Stimulated activated CD8-positive, alpha-beta memory T cell treated with anti-CD3 and anti-CD28 coated beads, Interleukin-4, amount 100 ng/mL, for 48 hours (primary cell): ENCODE measurements around the gene CHST11.

ENCODE experiments used
- DNase-seq: peaks from one replicate; pipeline ENCODE4 v3.0.0-alpha.2; 2020

The CHST11 gene

DNA sequence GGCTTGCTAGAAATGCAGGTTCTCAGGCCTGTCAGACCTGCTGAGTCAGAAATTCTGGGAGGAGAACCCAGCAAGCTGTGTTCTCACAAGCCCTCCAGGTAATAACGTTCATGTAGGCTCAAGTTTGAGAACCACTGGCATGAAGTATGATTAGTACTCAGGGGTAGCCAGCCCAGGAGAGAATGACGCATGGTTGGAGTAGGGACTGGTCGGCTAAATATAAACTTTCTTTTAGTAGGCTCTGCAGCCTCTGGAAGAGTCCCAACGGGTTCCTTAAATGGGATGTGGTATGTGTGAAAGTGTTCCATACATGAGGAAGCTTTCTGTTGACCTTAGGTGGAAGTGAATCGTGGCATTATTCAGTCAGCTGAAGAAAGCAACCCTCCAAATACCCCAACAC, 292.0 kb downstream of the CHST11 start:
- DNase-seq, result peak; percentile 14

DNA sequence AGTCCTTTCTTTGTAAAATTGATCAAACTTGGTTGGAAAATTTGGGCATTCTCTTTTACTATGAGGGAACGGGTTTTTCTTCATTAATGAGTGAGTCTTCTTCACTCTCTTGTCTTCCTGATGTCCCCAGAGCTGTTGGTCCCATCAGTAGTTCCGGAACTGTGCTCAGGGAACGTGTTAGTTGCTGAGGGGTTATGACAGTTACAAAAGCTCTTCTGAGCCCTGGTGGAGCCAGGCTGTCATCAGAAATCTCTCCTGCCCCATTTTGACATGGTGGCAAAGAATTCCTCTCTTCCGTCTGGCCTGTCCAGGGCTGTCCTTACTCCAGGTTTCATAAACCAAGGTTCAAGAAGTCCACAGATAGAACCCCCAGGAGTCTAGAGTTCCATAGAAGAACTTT, 292.8 kb downstream of the CHST11 start:
- no peak for DNase-seq

DNA sequence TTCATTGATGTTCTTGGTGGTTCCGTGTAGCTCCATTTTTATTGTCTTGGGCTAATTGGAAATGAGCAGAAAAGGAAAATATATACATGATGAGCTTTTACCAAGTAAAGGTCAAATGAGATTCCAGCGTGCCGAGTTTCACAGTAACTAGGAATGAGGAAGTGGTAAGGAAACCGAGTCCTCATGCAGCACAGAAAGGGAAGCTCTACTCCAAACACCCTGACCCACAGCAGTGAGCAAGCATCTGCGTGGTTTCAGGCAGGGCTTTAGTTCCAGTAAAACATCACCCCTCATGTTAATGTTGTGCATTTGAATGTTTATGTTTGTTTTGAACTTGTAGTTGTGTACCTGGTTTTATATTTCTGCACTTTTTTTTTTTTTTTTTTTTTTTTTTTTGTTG, 293.3 kb downstream of the CHST11 start:
- peak; percentile 22 for DNase-seq

GRCh38 chr12:104751120-104751519, 294.4 kb downstream of the CHST11 start:
- no peak for DNase-seq

- DNase-seq, result no peak
These were observed 294.8 kb downstream of the CHST11 start for GRCh38 chr12:104751594-104751993.

DNA sequence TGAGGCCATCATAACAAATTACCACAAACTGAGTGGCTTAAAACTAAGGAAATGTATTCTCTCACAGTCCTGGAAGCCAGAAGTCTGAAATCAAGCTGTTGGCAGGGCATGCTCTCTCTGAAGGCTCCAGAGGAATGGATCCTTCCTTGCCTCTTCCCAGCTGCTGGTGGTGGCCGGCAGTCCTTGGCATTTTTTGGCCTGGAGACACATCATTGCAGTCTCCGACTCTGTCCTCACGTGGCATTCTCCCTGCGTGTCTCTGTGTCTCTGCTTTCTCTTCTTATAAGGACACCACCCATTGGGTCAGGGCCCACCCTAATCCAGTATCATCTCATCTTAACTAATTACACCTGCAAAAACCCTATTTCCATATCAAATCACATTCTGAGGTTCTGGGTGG, 295.3 kb downstream of the CHST11 start:
- DNase-seq, result no peak

GRCh38 chr12:104752881-104753280, 296.1 kb downstream of the CHST11 start:
- no peak for DNase-seq

- DNase-seq, result no peak
These were observed 300.2 kb downstream of the CHST11 start for GRCh38 chr12:104756901-104757300.

DNA sequence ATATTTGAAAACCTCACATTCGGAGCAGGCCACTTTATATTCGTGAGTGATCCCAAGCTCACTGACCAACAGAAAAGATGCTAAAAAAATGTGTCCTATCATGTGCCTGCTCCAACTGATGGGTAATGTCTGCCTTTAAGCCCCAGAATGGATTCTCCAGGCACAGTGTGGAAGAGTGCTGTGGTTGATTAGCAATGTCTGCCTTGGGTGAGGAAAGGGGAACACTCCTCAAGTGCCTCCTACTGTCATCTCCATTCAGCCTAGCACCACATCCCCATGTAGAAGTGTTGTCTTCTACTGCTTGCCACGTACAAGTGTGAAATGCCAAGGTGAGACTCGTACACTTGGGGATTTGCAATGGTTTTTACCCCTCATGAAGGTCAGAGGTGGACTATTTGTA, 302.0 kb downstream of the CHST11 start:
- DNase-seq, result no peak

DNA sequence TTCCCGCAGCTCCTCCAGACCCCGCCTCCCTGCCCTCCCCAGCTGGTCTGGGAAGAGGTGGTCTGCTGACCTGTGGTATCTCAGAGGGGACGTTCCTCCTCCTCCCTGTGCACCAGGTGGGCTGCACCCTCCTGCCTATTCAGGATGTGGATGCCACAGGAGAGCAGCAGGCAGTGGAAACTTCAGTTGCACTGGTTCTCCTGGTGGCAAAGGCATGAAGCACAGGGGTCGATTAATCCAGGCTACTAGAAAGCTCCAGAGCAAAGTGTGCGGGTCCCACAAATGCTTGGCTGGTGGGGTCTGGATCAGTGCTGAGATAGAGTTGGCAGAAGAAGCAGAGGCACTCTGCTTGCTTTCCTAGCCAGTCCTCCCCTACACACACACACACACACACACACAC, 304.3 kb downstream of the CHST11 start:
- no peak for DNase-seq

DNA sequence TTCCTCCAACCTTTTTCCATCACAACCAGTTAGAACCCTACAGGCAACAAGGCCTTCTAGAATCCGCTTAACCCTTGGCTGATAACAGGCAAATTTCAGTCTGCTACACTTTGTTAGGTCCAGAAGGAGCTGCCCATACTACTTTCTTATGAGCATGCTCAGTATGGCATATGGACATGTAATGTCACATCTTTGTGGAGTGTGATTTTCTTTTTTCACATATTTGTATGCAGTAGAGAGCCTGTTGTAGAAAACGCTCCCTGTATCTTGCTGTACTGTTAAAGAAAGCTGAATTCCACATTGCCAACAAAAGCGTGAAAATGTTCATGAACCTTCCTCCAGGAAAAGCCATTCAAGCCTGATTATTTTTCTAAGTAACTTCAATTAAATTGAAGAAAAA, 304.9 kb downstream of the CHST11 start:
- DNase-seq, result no peak

GRCh38 chr12:104763168-104763805, 306.5 kb downstream of the CHST11 start:
- DNase-seq, result no peak

- no peak for DNase-seq
These were observed 307.7 kb downstream of the CHST11 start for GRCh38 chr12:104764225-104765091.

DNA sequence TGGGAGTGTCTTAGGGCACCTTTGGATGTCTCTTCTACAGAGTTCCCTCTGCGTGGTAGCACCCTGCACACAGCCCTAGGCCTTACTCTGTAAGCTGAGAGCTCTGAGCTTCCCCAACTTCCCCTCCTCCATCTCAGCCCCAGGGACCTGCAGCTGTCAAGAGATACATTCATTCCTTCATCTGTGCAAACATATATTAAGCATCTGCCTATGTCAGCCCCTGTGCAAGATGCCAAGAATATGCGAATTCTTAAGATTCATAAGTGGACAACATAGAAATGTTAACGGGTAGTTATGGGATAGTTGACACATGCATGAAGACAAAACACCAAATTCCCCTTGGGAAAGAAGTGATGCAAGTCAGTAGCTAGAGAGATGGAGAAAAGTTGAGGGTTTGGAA, 310.5 kb downstream of the CHST11 start:
- DNase-seq, result no peak

DNA sequence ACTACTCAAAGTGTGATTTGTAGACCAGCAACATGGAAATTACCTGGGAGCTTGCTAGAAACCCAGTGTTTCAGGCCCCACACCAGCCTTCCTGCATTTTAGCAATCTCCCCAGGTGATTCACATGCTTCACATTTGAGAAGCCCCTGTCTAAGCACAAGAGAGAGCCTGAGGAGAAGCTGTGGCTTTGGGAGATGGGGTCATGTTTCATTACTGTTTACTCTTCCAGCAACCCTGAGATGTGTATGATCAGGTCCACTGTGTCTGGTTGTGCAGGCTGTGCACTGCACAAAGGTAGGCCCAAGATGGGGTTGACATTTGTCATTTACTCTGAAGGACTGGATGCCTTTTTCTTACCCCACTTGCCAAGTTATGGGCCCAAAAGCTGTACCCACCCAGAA, 311.3 kb downstream of the CHST11 start:
- no peak for DNase-seq

DNA sequence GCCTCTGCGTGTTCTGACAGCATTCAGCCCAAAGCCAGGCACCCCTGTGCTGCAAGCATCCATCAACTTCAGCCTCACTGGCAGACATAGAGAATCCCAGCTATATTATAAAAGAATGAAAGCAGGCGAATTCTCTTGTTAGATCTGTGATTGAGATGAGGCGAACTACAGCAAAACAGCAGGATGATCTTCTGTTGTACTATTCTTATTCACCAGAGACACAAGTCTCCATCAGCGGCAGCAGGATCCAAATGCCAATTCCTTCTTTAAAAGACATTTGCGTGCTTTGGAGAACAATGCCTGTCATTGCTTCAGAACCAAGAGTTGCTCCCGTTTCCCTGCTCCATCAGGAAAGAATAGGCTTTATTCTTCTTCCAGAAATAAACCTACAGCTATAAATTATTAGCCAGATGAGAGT, 312.4 kb downstream of the CHST11 start:
- DNase-seq, result no peak

GRCh38 chr12:104772336-104772735, 315.6 kb downstream of the CHST11 start:
- no peak for DNase-seq

GRCh38 chr12:104775731-104776231, 319.0 kb downstream of the CHST11 start:
- DNase-seq, result no peak

DNA sequence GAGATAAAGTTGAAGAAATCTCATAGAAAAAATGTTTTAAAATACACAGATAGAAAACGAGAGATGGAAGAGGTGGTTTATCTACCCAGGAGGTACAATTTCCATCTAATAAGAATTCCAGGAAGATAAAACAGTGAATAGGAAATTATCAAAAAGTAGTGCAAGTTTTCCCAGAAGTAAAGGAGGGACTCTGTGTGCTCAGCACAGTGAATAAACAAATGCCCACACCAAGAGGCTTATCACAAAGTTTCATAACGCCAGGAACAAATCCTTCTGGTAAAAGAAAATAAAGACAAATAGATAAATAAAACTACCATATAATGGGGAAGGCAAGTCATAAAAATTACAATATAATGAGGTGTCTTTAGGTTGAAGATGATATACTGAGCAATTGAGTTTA, 322.4 kb downstream of the CHST11 start:
- no peak for DNase-seq

GRCh38 chr12:104782296-104782695, 325.5 kb downstream of the CHST11 start:
- DNase-seq, result no peak

DNA sequence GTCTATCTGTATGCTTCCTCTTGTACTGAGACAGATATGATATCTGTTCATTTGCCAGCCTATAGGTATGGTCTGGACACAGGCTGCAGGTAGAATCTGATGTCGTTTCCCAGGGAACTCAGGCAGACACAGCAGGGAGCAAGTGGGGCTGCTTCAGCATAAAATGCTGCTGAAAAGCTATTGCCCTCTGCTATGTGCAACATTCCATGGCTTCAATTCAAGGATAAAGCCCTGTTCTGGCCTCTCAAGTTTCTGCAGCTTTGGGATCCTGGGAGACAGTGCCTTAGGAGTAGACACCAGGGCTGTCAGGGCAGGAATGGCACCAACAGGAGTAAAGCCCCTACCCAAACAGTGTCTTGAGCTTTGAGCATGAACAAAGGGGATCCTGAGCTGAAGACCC, 327.8 kb downstream of the CHST11 start:
- DNase-seq, result no peak

DNA sequence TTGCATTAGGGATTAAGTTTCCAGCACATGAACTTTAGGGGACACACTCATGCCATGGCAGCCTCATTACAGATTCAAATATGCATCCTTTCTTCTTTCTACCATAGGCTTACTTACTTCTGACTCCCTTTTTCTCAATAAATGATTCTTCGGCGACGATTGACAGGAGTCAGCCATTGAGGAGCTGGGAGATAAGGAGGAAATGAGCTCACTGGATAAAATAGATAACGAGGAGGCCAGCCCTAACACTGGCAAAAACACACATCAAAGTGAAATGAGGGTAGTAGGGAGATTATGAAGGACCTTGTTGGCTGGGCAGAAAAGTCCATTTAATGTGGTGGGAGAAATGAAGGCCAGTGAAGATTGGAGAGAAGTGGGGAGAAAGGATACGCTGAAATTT, 329.1 kb downstream of the CHST11 start:
- no peak for DNase-seq

DNA sequence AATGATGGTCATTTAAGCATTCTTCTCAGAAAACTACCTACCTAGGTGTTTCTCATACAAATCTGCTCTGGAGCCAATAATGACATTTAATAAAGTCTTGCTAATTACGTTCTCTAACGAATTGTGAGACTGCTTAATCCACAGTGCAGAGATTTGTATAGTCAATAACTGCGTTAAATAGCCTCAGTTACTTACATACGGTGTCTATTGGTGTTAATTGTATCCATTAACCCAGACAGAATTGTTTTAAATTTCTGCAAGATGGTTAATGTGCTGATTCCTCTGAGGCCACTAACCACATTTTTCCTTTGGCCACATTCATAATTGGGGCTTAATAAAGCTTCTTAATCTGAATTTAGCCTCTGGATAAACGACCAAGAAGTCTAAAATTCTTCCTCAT, 329.6 kb downstream of the CHST11 start:
- DNase-seq, result no peak

DNA sequence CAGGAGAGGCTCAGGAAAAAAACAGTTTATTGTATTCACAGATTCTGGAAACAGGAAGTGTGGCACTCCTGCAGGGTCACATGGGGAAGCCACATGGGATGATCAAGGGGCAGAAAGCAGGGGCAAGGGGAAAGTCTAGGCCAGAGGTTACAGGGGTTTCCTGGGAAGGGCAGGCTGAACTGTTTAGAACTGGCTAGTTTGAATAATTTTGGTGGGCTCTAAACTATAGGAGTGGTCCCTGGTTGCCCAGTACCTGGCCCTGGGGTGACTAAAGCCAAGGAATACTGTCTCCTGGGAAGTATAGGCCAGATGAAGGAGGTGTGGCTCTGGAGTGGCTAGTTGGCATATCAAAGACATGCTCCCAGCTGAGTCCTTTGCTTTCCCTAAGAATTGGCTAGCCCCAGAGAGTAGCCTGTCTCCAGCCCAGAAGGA, 332.1 kb downstream of the CHST11 start:
- no peak for DNase-seq
